Body of pancreas (tissue), 4 donors: ENCODE data around the gene AKT1.

Source experiments
- POLR2A ChIP-seq, 3 donors: fragments of 450-650 bp; IDR thresholded peaks; one replicate each; pipeline ENCODE4 v1.6.1; 2016; ENCODE audit warnings: antibody characterized with exemption in 3 of 3, mild to moderate bottlenecking in 2 of 3
- TF ChIP-seq, protein P1 (sequence below), 7 experiments: fragments of 450-650 bp in 4 of 7; fragments of 200-600 bp in 3 of 7; sonication (generic) in 3 of 7; IDR thresholded peaks; one replicate each; pipeline ENCODE4 v1.5.1; 2016 to 2019; ENCODE audit warnings: antibody characterized with exemption in 7 of 7

GRCh38 chr14:104779776-104780512 lies 15.6 kb downstream of the AKT1 start:
- TF ChIP-seq, protein P1, sequence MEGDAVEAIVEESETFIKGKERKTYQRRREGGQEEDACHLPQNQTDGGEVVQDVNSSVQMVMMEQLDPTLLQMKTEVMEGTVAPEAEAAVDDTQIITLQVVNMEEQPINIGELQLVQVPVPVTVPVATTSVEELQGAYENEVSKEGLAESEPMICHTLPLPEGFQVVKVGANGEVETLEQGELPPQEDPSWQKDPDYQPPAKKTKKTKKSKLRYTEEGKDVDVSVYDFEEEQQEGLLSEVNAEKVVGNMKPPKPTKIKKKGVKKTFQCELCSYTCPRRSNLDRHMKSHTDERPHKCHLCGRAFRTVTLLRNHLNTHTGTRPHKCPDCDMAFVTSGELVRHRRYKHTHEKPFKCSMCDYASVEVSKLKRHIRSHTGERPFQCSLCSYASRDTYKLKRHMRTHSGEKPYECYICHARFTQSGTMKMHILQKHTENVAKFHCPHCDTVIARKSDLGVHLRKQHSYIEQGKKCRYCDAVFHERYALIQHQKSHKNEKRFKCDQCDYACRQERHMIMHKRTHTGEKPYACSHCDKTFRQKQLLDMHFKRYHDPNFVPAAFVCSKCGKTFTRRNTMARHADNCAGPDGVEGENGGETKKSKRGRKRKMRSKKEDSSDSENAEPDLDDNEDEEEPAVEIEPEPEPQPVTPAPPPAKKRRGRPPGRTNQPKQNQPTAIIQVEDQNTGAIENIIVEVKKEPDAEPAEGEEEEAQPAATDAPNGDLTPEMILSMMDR (IDR thresholded peaks at IDR 0.05), result no peak
- no peak for TF ChIP-seq POLR2A (IDR thresholded peaks at IDR 0.05)
